Spleen (tissue), 7 donors: Measurements from ENCODE around the gene ING2.

ENCODE experiments used
- POLR2A ChIP-seq, 3 donors: fragments of 450-650 bp; IDR thresholded peaks; one replicate each; pipeline ENCODE4 v1.5.1; 2017; ENCODE audit warnings: antibody characterized with exemption in 3 of 3, mild to moderate bottlenecking in 1 of 3
- POLR2AphosphoS5 ChIP-seq, 3 donors: sonication (generic); formaldehyde crosslinking; IDR thresholded peaks; one replicate each; pipeline ENCODE4 v1.5.1; 2017; ENCODE audit warnings: antibody characterized with exemption in 3 of 3
- TF ChIP-seq, protein P1 (sequence below), 11 experiments: fragments of 200-600 bp in 7 of 11; fragments of 450-650 bp in 4 of 11; sonication (generic) in 4 of 11; IDR thresholded peaks in 8 of 11; conservative IDR thresholded peaks in 3 of 11; 1 replicate in 7 of 11; 2 replicates in 4 of 11; pipeline versions ENCODE4 v1.4.0 to v1.8.0; 2016 to 2021; ENCODE audit warnings: antibody characterized with exemption in 11 of 11, inconsistent platforms in 4 of 11, mild to moderate bottlenecking in 1 of 11
- donor health status: DM: no; HTN: no; CAD: no; lungs with moderate emphysema.
- donor health status: DM: no; HTN: no; CAD: no.
- donor health status: DM: no; HTN: no; CAD: no.

GRCh38 chr4:183455431-183456195 lies 49.2 kb upstream of the ING2 start:
- TF ChIP-seq POLR2A (IDR thresholded peaks at IDR 0.05) (no peak), POLR2AphosphoS5 (IDR thresholded peaks at IDR 0.05) (no peak)
- TF ChIP-seq, protein P1, sequence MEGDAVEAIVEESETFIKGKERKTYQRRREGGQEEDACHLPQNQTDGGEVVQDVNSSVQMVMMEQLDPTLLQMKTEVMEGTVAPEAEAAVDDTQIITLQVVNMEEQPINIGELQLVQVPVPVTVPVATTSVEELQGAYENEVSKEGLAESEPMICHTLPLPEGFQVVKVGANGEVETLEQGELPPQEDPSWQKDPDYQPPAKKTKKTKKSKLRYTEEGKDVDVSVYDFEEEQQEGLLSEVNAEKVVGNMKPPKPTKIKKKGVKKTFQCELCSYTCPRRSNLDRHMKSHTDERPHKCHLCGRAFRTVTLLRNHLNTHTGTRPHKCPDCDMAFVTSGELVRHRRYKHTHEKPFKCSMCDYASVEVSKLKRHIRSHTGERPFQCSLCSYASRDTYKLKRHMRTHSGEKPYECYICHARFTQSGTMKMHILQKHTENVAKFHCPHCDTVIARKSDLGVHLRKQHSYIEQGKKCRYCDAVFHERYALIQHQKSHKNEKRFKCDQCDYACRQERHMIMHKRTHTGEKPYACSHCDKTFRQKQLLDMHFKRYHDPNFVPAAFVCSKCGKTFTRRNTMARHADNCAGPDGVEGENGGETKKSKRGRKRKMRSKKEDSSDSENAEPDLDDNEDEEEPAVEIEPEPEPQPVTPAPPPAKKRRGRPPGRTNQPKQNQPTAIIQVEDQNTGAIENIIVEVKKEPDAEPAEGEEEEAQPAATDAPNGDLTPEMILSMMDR (IDR thresholded peaks at IDR 0.05 in 8 of 11, conservative IDR thresholded peaks at IDR 0.05 in 3 of 11): no peak
